Measurements from ENCODE around the gene PHF10. TPM values are rescaled to one million over a fixed set of nuclear protein-coding genes. Genes with fewer than 3 reads are reported as not detected.

Gene PHF10
- total and polyA plus RNA-seq, 2 donors (not counting 1 experiment from before 2014, with no cell fraction given): 32.9 to 74.6 TPM

DNA sequence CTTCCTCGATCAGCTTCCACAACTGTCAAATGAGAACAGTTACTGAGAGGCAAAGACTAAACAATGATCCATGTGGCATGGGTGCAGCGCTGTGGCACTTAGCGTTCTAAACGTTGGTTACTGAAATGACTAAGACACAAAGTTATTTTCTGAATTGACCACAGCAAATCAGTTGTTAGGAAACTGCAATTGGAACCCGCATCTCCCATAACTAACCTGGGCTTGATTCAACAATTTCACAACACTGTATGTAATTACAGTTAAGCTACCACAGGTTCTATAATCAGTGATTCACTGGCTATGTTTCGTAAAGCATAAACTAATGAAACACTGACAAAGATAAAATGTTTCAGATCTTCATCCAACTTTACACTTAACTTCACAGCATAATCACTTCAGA is 35.0 kb downstream of the PHF10 start:
- peaks cover 21% of the 10 kb centered on the region for H3K79me2 ChIP-seq (ENCODE audit: control insufficient read depth, insufficient read depth, low read length)
- H3K27ac ChIP-seq (ENCODE audit: low read length in 2 of 2): no peak overlapping the region
- intact Hi-C loops (cut with micrococcal nuclease): no loop called here
- H3K36me3 ChIP-seq (replicated peaks in 1 of 2; ENCODE audit: control extremely low read depth in 1 of 2, control insufficient read depth in 1 of 2, extremely low read depth in 1 of 2, insufficient read depth in 2 of 2, low read length in 1 of 2): peaks cover 7 to 18% of the 10 kb centered on the region in 2 experiments
- peaks cover 10 to 24% (median 19%) of the 10 kb centered on the region in 3 donors for H3K9me3 ChIP-seq (ENCODE audit: control extremely low read depth in 1 of 3, control insufficient read depth in 2 of 3, insufficient read depth in 1 of 3, low read length in 2 of 3)
- H3K4me2 ChIP-seq (replicated peaks; ENCODE audit: low read depth, low read length, poor library complexity, severe bottlenecking): no peak overlapping the region
- TF ChIP-seq, protein P1, sequence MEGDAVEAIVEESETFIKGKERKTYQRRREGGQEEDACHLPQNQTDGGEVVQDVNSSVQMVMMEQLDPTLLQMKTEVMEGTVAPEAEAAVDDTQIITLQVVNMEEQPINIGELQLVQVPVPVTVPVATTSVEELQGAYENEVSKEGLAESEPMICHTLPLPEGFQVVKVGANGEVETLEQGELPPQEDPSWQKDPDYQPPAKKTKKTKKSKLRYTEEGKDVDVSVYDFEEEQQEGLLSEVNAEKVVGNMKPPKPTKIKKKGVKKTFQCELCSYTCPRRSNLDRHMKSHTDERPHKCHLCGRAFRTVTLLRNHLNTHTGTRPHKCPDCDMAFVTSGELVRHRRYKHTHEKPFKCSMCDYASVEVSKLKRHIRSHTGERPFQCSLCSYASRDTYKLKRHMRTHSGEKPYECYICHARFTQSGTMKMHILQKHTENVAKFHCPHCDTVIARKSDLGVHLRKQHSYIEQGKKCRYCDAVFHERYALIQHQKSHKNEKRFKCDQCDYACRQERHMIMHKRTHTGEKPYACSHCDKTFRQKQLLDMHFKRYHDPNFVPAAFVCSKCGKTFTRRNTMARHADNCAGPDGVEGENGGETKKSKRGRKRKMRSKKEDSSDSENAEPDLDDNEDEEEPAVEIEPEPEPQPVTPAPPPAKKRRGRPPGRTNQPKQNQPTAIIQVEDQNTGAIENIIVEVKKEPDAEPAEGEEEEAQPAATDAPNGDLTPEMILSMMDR (IDR thresholded peaks at IDR 0.05): no peak
- TF ChIP-seq EZH2 (IDR thresholded peaks at IDR 0.05; ENCODE audit: borderline replicate concordance, insufficient read depth, low read depth, low read length, poor library complexity, severe bottlenecking): no peak
- H3K9ac ChIP-seq (ENCODE audit: low read length): no peak overlapping the region
- no peaks in the 10 kb centered on the region for H3K27me3 Mint-ChIP-seq
- no peaks in the 10 kb centered on the region for H3K27me3 ChIP-seq (replicated peaks in 1 of 4; ENCODE audit: control extremely low read depth in 1 of 4, control insufficient read depth in 3 of 4, insufficient read depth in 4 of 4, low read length in 3 of 4)
- H3K4me3 Mint-ChIP-seq: no peak overlapping the region
- ChIA-PET POLR2A (no interaction called here), CTCF (no interaction called here)
- H4K20me1 ChIP-seq (ENCODE audit: control insufficient read depth, insufficient read depth, low read length, poor library complexity, severe bottlenecking): peaks cover 5% of the 10 kb centered on the region
- H3K27ac Mint-ChIP-seq: no peak overlapping the region
- H2AFZ ChIP-seq (ENCODE audit: insufficient read depth, low read depth, low read length, poor library complexity, severe bottlenecking): no peak overlapping the region
- peaks cover 4% of the 10 kb centered on the region for H3K4me1 Mint-ChIP-seq
- H3K9me3 Mint-ChIP-seq (ENCODE audit: insufficient read depth): peaks cover 7% of the 10 kb centered on the region
- DNase-seq (no peak), ATAC-seq (ENCODE audit: low read depth) (no peak)
- no peaks in the 10 kb centered on the region for H3K4me1 ChIP-seq (ENCODE audit: control insufficient read depth in 2 of 2, insufficient read depth in 2 of 2, low read length in 2 of 2)
- H3K4me3 ChIP-seq (ENCODE audit: control extremely low read depth in 1 of 5, extremely low read depth in 1 of 5, insufficient read depth in 1 of 5, low read depth in 2 of 5, low read length in 4 of 5): no peak overlapping the region
- 91% methylated on average over 4 of the region's 6 CpGs for WGBS (ENCODE audit: insufficient coverage)

DNA sequence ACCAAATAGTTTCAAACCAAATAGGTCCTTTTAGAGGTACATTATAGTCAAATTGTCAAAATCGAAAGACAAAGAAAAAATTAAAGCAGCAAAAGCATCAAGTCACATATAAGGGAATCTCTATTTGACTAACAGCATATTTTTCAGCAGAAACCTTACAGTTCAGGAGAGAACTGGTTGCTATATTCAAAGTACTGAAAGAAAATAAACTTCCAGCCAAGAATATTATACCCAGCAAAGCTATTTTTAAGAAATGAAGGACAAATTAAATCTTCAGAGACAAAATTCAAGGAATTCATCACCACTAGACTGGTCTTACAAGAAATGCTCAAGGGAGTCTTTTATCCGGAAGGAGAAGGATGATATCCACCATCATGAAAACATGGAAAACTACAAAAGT is 38.4 kb downstream of the PHF10 start:
- Histone ChIP-seq H3K9ac (ENCODE audit: low read length) (no peak overlapping the region), H3K9me3 (ENCODE audit: control extremely low read depth in 1 of 3, control insufficient read depth in 2 of 3, insufficient read depth in 1 of 3, low read length in 2 of 3) (peaks cover 8 to 27% (median 10%) of the 10 kb centered on the region in 3 donors), H4K20me1 (ENCODE audit: control insufficient read depth, insufficient read depth, low read length, poor library complexity, severe bottlenecking) (peaks cover 9% of the 10 kb centered on the region), H3K27ac (ENCODE audit: low read length in 2 of 2) (no peak overlapping the region), H3K4me3 (ENCODE audit: control extremely low read depth in 1 of 5, extremely low read depth in 1 of 5, insufficient read depth in 1 of 5, low read depth in 2 of 5, low read length in 4 of 5) (no peak overlapping the region), H2AFZ (ENCODE audit: insufficient read depth, low read depth, low read length, poor library complexity, severe bottlenecking) (no peak overlapping the region), H3K4me1 (ENCODE audit: control insufficient read depth in 2 of 2, insufficient read depth in 2 of 2, low read length in 2 of 2) (no peaks in the 10 kb centered on the region), H3K79me2 (ENCODE audit: control insufficient read depth, insufficient read depth, low read length) (peaks cover 38% of the 10 kb centered on the region), H3K4me2 (replicated peaks; ENCODE audit: low read depth, low read length, poor library complexity, severe bottlenecking) (no peak overlapping the region), H3K27me3 (replicated peaks in 1 of 4; ENCODE audit: control extremely low read depth in 1 of 4, control insufficient read depth in 3 of 4, insufficient read depth in 4 of 4, low read length in 3 of 4) (no peaks in the 10 kb centered on the region), H3K36me3 (replicated peaks in 1 of 2; ENCODE audit: control extremely low read depth in 1 of 2, control insufficient read depth in 1 of 2, extremely low read depth in 1 of 2, insufficient read depth in 2 of 2, low read length in 1 of 2) (peaks cover 7 to 17% of the 10 kb centered on the region in 2 experiments)
- Mint-ChIP-seq H3K27me3 (no peaks in the 10 kb centered on the region), H3K4me3 (no peak overlapping the region), H3K27ac (no peak overlapping the region), H3K4me1 (peaks cover 6% of the 10 kb centered on the region), H3K9me3 (ENCODE audit: insufficient read depth) (peaks cover 4% of the 10 kb centered on the region)
- ChIA-PET POLR2A (no interaction called here), CTCF (no interaction called here)
- TF ChIP-seq, protein P1 (IDR thresholded peaks at IDR 0.05): no peak
- TF ChIP-seq EZH2 (IDR thresholded peaks at IDR 0.05; ENCODE audit: borderline replicate concordance, insufficient read depth, low read depth, low read length, poor library complexity, severe bottlenecking): no peak
- DNase-seq (no peak), ATAC-seq (ENCODE audit: low read depth) (no peak)
- intact Hi-C loops (cut with micrococcal nuclease): no loop called here
- no CpG with 5 or more reads among the region's 2 CpGs for WGBS (ENCODE audit: insufficient coverage)
